HG02840 (cell line): ENCODE measurements around the gene KIF26B.
"Not testable (repeated sequence)": the region's sequence is repeated elsewhere in the genome, so short reads cannot be mapped to it uniquely, and the experiment has no call there.

Experiments
- ATAC-seq: cut with Tn5 transposase; IDR thresholded peaks from one replicate; pipeline ENCODE4 v1.9.1; 2021; ENCODE audit warnings: mild to moderate bottlenecking, moderate library complexity, moderate number of reproducible peaks; ENCODE audit not compliant: unreplicated experiment, low FRiP score

KIF26B gene

GRCh38 chr1:245154429-245155271 lies at the start of gene KIF26B:
TSS of gene KIF26B (plus strand) at chr1:245154985. CDS start at chr1:245155425, 440 bp downstream.
- ATAC-seq: no peak

GRCh38 chr1:245105042-245105441 lies 49.7 kb upstream of the KIF26B start:
- no peak for ATAC-seq

- ATAC-seq: no peak
Observed at GRCh38 chr1:245105815-245106410, 48.9 kb upstream of the KIF26B start.

- ATAC-seq: no peak
Observed at GRCh38 chr1:245107776-245108114, 47.0 kb upstream of the KIF26B start.

GRCh38 chr1:245108246-245108645 lies 46.5 kb upstream of the KIF26B start:
- ATAC-seq: no peak

- no peak for ATAC-seq
Observed at GRCh38 chr1:245108909-245109308, 45.9 kb upstream of the KIF26B start.

DNA sequence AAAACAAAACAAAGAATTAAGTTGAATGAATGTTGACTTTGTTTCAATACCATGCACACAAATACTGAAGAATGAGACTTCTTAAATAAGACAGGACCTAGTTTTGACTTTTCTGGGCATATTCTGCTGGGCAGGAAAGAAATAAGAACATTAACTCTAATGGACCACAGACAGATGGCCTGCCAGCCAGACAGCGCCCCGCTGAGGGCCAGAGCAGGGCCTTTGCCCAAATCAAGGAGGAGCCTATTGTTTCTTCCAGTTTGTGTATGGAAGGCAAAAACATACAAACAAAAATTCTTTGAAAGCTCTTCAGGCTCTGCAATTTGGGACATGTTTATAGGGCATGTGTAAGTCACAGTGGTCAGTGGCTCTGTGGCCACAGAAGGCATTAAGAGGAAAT lies 44.4 kb upstream of the KIF26B start:
- ATAC-seq: no peak

DNA sequence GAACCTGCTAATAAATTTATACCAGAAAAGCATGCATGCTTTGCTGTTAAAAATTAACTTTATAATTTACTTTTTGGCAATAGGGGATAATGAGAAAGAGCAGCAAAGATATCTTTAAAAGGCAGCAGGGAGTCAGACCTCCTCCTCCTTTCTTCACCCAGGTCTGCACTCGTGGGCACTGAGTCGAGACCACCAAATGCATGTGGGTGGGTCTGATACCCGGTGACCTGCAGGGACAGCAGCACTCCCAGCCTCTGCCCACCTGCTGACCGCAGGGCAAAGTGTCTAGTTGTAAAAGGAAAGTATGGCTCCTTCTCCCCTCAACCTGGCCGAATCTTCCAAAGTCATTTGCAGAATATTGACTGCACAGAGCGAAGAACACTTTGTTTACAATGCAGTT lies 43.7 kb upstream of the KIF26B start:
- no peak for ATAC-seq

DNA sequence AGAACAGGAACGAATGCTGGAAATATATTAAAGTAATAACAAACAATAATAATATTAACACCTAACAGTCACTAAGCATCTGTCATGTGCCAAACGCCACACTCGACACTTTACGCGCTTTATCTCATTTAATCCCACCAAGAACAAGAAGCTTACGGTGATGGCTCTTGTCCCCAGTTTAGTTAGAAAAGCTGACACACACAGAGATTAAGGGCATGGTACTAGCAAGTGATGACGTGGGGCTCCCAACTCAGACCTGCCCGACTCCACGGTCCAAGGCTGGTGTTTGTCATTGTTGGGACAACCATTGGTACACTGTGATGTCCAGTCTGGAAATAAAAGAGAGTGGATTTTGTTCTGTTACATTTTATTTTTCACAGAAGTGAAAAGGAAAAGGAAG lies 41.1 kb upstream of the KIF26B start:
- ATAC-seq: no peak

- ATAC-seq: no peak
Observed at GRCh38 chr1:245116131-245116530, 38.7 kb upstream of the KIF26B start.

- ATAC-seq: no peak
Observed at GRCh38 chr1:245116751-245117150, 38.0 kb upstream of the KIF26B start.

DNA sequence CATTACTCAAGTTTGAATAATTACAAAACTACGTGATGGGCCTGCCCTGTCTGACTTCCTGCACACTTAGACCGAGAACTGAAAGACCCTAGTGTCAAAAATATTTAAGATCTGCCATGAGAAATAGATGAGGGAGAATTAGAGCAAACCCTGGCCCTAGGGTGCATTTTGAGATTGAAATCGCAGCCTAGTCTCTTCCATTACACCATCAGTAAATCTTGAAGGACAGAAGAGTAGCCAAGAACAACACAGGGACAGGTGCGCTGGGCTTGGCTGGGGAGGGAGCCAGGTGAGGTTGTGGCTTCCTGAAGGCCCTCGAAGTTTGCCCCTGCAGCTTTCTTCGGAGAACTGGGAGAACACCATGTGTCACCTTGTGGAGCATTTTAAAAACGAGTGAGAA lies 36.7 kb upstream of the KIF26B start:
- no peak for ATAC-seq

- no peak for ATAC-seq
Observed at GRCh38 chr1:245118806-245119205, 36.0 kb upstream of the KIF26B start.

GRCh38 chr1:245121523-245121922 lies 33.3 kb upstream of the KIF26B start:
- no peak for ATAC-seq

DNA sequence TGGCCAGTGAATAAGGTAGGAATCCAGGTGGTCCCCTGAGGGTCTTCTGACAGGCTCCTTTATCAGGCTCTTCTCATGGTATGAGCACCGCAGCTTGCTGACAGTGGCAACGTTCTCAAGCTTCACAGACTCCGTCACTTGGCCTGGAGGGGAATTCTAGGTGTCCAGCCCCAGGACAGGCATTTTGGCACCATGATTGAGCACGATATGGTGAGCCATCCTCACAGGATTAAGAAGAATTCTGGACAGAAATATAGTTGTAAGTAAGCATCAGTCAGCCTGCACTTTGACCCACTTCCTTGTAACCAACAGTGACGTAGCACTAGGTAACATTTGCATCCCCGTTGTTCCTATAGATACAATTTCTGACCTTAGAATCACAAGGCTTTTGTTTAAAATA lies 30.5 kb upstream of the KIF26B start:
- no peak for ATAC-seq

DNA sequence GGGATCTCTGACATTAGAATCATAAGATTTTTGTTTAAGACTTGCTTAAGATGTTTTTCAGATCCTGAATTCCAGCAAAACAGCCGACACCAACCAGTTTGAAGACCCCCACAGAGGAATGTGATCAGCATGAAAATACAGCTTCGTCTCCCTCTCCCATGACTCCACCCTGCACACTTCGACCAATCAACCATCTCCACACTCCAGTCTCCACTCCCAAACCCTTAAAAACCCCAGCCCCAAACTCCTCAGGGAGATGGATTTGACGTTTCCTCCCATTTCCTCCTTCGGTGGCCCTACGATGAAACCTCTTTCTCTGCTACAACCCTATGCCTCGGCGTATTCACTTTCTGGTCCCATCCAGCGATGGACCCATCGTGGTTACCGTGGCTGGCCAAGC lies 30.1 kb upstream of the KIF26B start:
- no peak for ATAC-seq

DNA sequence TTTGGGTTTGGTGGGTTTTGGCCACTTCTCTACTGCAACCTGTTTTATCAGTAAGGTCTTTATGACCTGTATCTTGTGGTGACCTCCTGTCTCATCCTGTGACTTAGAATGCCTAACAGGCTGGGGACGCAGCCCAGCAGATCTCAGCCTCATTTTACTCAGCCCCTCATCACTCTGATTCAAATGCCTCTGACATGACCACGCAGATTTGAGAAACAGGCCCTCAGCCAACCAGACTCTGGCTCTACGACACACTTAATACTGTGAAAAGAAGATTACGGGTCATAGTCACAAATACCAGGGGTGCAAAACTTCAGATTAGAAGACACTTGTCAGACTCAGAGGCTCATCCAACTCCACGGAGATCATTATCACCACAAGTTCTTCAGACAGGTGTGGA lies 28.3 kb upstream of the KIF26B start:
- no peak for ATAC-seq

- no peak for ATAC-seq
Observed at GRCh38 chr1:245128381-245129101, 26.2 kb upstream of the KIF26B start.

DNA sequence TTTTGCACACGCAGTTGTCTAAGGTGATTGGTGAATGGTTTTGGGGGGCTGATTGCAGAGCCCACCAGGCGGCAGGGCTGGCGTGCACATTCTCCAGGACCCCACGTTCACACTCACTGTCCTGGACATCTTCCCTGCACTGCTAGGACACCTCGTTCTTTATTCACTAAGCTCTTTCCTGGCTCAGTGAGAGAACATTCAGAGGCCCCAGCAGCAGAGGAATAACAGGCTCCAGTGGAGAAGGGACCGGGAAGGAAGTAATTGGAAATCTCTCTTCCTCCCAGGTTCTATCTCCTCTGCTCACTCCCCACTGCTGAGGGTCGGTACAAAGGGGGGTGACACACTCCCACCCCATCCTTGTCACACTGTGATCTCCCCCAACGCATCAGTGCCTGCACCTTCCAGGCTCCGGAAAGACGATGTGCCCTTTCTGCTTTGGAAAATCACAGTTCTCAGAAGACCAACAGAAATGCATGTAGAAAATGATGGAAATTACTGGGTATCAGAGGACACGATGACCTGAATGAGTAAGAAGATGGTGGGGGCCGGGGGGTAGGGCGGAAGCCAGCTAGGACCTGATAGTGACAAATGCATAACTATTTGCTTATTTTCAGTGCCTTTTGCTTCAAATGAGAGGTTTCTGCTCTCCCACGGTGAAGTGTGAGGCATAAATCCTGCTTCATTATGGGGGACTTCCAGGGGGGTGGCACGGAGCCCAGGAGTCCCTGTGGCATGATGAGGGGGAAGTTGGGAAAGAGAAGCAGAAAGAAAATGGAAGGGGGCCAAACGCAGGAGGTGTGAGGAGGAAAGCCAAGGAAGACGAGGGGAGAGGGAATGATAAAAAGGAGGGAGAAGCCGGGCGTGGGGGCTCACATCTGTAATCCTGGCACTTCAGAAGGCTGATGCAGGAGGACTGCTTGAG lies 25.2 kb upstream of the KIF26B start:
- ATAC-seq: no peak

GRCh38 chr1:245130281-245131025 lies 24.3 kb upstream of the KIF26B start:
- not testable (repeated sequence) for ATAC-seq
